ENCODE results near the gene SELENOP. TPM values are rescaled to one million over a fixed set of nuclear protein-coding genes. Genes with fewer than 3 reads are reported as not detected.

SELENOP gene
- polyA plus RNA-seq, 2 donors = 32.2 to 63.5 TPM

- H3K4me3 ChIP-seq (ENCODE audit: low read depth in 1 of 2, low read length in 2 of 2) = no peak overlapping the region
- peaks cover 0 to 4% of the 10 kb centered on the region in 2 donors for H3K4me1 ChIP-seq (ENCODE audit: control insufficient read depth in 2 of 2, insufficient read depth in 2 of 2, low read length in 1 of 2)
- WGBS, 2 donors = 51 to 55% methylated on average over 5 of the region's 5 CpGs
- H3K27me3 ChIP-seq (ENCODE audit: control insufficient read depth in 1 of 2, insufficient read depth in 2 of 2, low read length in 2 of 2) = no peaks in the 10 kb centered on the region
- peak overlapping the region; percentile 67 to 78 for H3K27ac ChIP-seq (ENCODE audit: low read depth in 2 of 2, low read length in 1 of 2)
- no peaks in the 10 kb centered on the region for H3K9me3 ChIP-seq (ENCODE audit: control insufficient read depth in 2 of 2, insufficient read depth in 1 of 2, low read depth in 1 of 2, low read length in 1 of 2)
- no peaks in the 10 kb centered on the region for H3K36me3 ChIP-seq (ENCODE audit: control insufficient read depth in 2 of 2, insufficient read depth in 2 of 2, low read length in 1 of 2)
These were observed 60.6 kb downstream of the SELENOP start for GRCh38 chr5:42751044-42751443.

DNA sequence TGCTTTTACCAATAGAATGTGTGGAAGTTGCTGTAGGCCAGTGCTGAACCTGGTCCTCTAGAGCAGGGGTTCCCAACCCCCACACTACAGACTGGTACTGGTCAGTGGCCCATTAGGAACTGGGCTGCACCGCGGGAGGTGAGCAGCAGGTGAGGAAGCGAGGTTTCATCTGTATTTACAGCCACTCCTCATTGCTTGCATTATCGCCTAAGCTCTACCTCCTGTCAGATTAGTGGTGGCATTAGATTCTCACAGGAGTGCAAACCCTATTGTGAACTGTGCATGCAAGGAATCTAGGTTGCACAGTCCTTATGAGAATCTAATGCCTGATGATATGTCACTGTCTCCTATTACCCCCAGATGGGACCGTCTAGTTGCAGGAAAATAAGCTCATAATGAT is 61.2 kb downstream of the SELENOP start:
- Histone ChIP-seq H3K9me3 (ENCODE audit: control insufficient read depth in 2 of 2, insufficient read depth in 1 of 2, low read depth in 1 of 2, low read length in 1 of 2) (no peaks in the 10 kb centered on the region), H3K27ac (ENCODE audit: low read depth in 2 of 2, low read length in 1 of 2) (peak overlapping the region; percentile 47 to 79), H3K27me3 (ENCODE audit: control insufficient read depth in 1 of 2, insufficient read depth in 2 of 2, low read length in 2 of 2) (no peaks in the 10 kb centered on the region), H3K4me1 (ENCODE audit: control insufficient read depth in 2 of 2, insufficient read depth in 2 of 2, low read length in 1 of 2) (peaks cover 0 to 4% of the 10 kb centered on the region in 2 donors), H3K4me3 (ENCODE audit: low read depth in 1 of 2, low read length in 2 of 2) (no peak overlapping the region), H3K36me3 (ENCODE audit: control insufficient read depth in 2 of 2, insufficient read depth in 2 of 2, low read length in 1 of 2) (no peaks in the 10 kb centered on the region)
- WGBS, 2 donors = 64 to 67% methylated on average over 5 of the region's 5 CpGs

Other genes with a start within 250 kb of the SELENOP start
- under 1 TPM; 0.16 to 0.49 TPM for gene CCDC152, start 55.1 kb downstream of the SELENOP start, polyA plus RNA-seq
- 1 to 10 TPM; 2.3 to 2.4 TPM for gene ANXA2R, start 228.4 kb upstream of the SELENOP start, polyA plus RNA-seq

All from esophagus (tissue), 2 donors.